Measurements from ENCODE around the gene ITSN1. TPM values are rescaled to one million over a fixed set of nuclear protein-coding genes. Genes with fewer than 3 reads are reported as not detected.
"Not testable (repeated sequence)": the region's sequence is repeated elsewhere in the genome, so short reads cannot be mapped to it uniquely, and the experiment has no call there.

The ITSN1 gene
- polyA plus RNA-seq, 4 donors, result 40.7 to 44.6 (median 41.6) TPM

DNA sequence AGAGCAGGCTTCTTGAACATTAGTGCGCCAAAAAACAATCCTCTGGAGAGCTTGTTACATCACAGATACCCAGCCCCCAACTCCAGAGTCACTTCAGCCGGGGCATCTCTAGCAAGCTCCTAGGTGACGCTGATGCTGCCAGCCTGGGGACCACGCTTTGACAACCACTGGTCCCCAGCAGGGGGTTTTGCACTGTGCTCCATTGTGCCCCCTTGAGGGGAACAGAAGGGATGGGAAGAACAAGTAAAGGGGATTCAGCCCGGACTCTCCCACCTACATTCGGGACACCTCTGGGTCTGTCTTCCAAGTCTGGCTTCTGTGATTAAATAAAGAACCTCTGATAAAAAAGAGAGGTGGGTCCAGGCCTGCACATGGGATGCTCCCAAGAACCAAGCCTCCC lies 212.9 kb downstream of the ITSN1 start:
- no peak for DNase-seq (ENCODE audit: low read depth in 4 of 4, low spot score in 3 of 4)

DNA sequence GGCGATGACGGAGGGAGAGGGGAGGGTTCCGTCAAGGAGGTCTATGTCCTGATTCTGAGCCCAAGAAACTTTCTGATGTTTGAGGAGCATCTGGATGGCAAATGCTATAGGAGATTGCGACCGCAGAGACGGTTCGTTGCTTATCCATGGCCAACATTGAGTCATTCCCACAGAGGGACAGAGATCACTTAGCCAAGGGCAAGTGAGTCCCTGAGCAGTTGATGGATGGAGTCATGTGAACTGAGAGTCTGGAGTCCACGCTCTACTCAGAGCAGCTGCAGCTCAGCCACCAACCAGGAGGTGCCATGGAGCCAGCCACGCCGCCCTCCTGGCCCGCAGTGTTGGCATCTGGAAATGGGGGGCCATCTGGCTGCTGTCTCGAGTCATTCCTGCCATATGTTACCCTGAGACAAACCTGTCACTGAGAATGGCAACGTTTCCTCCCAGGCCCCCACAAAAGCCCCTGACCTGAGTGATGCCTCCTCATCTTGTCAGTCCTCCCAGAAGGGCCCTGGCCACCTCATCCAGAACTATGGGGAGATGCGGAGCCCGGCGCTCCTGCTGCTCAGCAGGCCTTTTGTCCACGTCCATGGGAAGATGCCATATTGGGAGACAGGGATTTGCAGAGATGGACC lies 214.7 kb downstream of the ITSN1 start:
- DNase-seq (ENCODE audit: low read depth in 4 of 4, low spot score in 3 of 4), result no peak

DNA sequence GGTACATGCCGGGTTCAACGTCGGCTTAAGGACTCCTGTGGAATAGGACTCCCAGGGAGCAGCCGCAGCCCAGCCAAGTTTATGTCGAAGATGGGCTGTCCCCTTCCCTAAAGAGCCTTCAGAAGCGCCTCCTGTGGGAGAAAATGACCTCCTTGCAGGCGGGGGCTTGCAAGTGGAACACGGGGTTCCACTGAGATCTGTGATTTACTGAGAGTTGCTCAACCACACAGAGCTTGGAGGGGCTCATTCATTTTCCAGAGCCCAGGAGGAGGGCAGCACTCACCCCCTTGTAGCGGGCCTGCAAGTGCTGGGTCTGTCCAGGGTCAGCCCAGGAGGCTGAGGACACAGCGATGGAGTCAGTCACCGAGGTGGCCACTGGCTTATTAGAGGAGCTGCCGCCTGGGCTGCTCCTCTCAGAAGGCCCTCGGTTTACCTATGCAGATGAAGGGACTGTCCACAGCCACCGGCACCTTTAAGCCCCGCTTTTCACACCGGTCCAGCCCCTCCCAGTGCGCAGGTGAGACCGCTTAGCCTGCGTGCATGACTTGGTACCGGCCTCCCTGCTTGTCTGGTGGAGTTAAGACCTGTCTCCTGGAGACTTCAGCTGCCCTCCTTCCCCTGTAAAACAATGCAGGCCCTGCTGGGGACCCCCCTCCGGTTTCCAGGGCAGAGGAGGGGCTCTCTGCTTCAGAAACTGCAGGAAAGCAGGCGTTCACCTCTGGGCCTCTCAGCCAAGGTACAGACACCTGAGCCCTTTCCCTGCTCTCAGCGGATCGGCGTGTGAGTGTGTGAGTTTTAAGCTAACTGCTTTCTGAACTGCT lies 215.8 kb downstream of the ITSN1 start:
- no peak for DNase-seq (ENCODE audit: low read depth in 4 of 4, low spot score in 3 of 4)

DNA sequence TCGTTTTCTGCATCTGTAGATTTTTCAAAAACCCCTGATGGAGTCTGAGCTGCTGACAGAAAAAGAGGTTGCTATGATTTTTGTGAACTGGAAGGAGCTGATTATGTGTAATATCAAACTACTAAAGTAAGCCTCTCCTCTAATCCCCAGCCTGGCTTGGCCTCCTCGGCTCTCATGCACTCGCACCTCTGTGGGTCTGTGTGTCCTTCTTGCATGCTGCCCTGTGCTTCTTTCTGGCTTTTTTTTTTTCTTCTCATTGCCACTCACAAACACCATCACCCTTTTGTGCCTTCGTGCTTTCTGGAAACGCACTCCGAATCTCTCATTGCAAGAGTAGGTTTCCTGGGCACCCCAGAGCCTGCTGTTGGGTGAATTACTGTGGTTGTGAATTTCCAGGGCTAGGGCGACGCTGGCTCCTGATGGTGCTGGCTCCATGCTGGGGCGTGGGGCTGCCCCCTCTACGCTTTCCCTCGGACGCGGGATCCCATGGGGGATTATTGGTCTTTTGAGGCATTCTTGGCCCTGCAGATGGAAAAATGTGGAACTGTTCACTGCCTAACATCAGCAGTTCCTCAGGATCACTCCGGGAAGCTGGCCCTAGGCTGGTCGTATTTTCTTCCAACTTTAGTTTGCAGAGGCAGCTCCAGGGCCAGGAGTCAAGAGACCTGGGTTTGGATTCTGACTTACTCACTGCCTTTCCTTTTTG lies 216.5 kb downstream of the ITSN1 start:
- no peak for DNase-seq (ENCODE audit: low read depth in 4 of 4, low spot score in 3 of 4)

DNA sequence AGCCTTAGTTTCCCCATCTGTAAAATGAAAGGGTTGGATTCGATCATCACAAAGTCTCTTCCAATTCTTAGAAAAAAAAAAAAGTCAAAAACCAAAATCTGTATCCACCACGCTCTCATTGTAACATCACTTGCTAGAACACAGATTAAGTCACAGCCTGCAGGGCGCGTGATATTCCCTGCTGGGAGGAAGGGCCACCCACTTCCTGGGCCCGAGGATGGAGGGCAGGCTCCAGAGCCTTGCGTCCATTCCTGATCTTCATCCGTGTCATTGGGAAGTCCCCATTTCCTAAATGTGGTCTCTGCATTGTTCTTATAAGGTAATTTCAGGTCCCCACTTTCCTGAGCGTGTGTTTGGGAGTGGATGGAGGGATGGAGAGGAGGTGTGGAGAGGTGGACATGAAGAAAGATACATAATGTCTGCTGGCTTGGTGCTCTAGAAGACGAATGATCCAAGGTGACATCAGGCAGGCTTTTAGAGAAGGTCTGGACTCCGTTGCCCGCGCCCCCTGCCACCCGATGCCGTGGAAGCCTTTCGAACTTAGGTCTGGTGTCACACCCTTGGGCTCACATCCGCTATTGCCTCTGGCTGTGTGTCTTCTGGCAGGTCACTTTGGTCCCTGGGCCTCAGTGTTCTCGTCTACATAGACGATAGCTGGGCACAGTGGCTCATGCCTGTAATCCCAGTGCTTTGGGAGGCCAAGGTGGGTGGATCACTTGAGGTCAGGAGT lies 217.2 kb downstream of the ITSN1 start:
- DNase-seq (ENCODE audit: low read depth in 4 of 4, low spot score in 3 of 4), result no peak

DNA sequence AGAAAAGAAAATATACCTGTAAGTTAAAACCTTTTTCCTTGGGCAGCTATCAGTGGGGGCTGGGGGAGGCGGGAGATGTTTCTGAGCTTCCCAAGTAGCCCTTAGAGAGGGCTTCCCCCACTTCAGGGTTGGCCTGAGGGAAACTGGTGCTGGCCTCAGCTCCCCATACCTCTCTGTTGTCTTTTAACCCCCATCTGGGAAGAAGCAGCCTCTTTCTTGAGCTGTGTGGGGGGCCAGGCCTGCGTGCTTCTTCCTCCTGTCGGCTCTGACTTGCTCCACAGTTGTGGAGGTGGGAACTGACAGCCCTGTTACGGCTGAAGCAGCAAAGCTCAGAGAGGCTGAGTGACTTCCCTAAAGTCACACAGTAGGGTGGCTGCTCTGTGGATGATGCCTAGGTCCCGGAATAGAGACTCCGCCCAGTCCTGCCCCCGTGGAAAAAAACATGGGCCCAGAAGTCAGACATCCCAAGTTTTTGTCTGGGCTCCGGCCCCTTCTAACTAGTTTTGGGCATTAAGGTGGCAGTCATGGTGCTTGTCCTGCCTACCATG lies 218.1 kb downstream of the ITSN1 start:
- DNase-seq (ENCODE audit: low read depth in 4 of 4, low spot score in 3 of 4), result no peak

DNA sequence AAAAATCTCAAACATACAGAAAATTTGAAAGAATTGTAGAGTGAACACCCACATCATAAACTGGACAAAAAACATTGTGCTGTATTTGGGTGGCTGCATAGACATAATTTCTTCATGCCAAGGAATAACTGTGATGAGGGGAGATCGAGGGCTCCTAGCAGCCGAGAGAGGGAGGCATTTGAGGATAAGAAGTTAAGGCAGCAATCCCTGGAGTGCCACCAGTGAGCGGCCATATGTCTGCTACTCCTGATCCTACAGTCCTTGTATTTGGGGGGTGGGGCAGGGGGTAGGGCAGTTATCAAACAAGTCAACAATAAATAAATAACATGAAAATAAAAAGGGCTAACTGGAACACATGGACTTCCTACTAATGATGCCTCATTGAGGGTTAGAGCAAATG lies 218.8 kb downstream of the ITSN1 start:
- no peak for DNase-seq (ENCODE audit: low read depth in 4 of 4, low spot score in 3 of 4)

DNA sequence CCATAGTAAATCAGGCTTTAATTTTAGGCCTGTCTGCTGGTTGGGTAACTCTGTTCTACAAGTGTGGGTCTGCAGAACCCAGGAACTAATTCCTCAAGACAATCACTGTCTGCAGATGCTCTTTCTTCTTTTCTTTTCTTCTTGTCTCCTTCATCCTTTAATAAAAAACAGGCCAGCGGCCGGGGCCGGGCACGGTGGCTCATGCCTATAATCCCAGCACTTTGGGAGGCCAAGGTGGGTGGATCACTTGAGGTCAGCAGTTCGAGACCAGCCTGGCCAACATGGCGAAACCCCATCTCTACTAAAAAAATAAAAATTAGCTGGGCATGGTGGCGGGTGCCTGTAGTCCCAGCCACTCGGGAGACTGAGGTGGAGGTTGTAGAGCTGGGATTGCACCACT lies 220.9 kb downstream of the ITSN1 start:
- not testable (repeated sequence) for DNase-seq (ENCODE audit: low read depth in 4 of 4, low spot score in 3 of 4)

DNA sequence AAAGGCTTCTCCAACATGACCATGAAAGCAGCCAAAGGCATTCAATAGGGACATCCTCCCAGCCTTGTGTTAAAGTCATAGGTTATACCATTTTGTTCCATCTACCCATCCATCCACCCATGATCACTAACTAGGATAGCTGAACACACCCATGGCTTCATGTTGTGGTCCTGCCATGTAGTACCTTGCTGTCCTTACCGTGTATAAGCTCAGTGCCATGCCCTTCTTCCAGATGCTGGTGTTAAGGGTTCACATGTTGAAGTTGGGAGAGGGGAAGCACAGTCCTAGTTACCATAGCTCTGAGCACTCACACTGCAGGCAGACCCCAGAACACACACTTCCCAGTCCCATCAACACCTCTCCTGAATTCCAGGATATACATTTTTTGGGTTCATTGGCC lies 221.8 kb downstream of the ITSN1 start:
- DNase-seq (ENCODE audit: low read depth in 4 of 4, low spot score in 3 of 4), result no peak

DNA sequence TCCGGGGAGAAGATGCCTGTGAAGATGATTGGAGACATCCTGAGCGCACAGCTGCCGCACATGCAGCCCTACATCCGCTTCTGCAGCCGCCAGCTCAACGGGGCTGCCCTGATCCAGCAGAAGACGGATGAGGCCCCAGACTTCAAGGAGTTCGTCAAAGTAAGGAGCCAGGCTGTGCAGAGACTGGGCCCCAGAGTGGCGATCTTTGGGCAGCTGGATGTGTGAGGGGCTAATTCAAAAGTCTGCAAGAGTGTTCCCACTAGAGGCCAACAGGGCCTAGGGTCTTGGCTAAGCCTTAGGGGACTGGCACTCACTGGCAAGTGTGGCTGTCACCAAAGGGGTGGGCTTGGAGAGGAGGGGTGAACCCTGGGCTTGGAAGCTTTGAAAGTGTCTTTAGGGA lies 222.9 kb downstream of the ITSN1 start:
- no peak for DNase-seq (ENCODE audit: low read depth in 4 of 4, low spot score in 3 of 4)

DNA sequence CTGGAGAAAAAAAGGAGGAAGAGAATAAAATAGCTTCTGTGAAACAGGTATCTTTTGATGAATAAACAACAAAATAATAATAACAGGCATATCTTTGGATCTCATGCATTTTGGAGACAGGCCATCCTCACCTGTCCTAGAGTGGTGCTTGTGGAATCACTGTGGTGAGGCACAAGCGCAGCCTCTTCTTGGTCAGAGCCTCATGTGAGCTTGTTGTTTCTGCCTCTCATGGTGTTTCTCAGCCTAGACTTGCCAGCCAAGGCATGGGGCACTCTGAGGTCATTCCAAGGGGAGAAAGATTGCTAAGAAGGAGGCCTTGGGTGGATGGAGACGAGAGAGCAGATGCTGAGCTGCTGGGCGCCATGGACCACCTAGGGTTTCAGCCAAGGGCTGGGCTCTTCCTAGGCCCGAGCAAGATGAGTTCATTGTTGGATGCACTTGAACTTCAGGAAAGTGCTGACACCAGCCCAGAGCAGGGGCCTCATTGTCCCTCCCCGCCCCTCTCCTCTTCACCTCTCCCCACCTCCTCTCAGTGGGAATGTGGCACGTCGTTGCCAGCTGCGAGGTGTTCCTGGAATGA lies 223.8 kb downstream of the ITSN1 start:
- no peak for DNase-seq (ENCODE audit: low read depth in 4 of 4, low spot score in 3 of 4)

DNA sequence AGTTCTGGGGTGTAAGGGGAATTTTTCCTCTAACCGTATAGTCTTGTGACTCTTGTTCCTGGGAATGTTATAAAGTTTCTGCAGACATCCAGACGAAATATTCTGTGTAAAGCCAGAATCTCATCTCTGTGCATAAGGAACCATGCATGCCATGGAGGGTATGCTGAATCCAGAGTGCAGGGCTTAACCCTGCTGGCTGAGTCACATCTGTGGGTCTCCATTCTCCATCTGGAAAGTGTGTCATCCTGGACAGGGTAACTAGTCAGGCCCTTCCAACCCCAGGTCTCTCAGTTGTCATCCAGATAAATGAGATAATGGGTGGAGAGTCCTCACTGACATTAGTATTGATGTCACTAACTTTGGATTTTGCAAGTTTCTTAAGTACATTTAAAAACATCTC lies 224.5 kb downstream of the ITSN1 start:
- DNase-seq (ENCODE audit: low read depth in 4 of 4, low spot score in 3 of 4), result no peak

DNA sequence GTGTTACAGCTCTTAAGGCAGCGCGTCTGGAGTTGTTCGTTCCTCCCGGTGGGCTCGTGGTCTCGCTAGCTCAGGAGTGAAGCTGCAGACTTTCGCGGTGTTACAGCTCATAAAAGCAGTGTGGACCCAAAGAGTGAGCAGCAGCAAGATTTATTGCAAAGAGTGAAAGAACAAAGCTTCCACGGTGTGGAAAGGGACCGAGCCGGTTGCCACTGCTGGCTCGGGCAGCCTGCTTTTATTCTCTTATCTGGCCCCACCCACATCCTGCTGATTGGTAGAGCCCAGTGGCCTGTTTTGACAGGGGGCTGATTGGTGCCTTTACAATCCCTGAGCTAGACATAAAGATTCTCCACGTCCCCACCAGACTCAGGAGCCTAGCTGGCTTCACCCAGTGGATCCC lies 225.6 kb downstream of the ITSN1 start:
- DNase-seq (ENCODE audit: low read depth in 4 of 4, low spot score in 3 of 4), result not testable (repeated sequence)

DNA sequence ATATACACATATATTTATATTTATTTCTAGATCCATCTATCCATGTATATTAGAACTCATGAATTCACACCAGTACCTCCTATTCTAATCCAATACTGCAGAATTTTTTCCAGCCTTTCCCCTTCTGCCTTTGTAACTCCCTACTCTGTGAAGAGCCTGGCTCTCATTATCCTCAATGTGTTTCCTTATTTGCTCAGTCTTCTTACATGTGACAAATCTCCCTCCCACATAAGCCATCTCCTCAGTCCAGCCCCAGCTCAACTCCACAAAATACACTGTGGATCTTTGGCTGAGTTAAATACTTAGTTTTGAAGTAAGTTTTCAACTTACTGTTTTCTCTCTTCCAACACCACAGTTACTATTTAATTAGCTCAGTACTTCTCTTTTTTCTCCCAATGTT lies 227.6 kb downstream of the ITSN1 start:
- DNase-seq (ENCODE audit: low read depth in 4 of 4, low spot score in 3 of 4), result no peak

DNA sequence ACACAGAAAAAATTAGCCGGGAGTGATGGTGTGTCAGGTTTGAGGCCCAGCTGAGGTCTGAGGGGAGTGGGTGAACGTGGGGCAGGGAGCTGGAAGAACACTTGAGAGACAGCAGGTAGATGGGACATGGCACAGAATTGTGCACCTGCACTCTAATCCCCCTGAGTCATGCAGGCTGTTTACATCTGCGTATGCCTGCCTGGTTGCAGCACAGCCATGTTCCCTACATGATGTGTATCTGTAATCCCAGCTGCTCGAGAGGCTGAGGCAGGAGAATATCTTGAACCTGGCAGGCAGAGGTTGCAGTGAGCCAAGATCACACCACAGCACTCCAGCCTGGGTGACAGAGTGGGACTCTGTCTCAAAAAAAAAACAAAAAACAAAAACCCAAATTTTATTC lies 228.5 kb downstream of the ITSN1 start:
- DNase-seq (ENCODE audit: low read depth in 4 of 4, low spot score in 3 of 4), result no peak

DNA sequence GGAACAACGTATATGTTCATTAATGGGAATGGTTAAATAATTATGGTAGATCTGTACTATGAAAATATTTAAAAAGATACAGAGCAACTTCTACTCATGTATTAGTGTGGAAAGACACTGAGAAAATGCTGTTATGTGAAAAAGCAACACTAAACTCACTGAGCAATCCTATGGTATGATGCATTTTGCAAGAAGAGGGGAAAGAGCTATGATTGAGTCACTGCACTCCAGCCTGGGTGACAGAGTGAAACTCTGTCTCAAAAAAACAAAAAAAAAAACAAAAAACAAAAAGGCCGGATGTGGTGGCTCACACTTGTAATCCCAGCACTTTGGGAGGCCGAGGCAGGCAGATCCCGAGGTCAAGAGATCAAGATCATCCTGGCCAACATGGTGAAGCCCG lies 228.9 kb downstream of the ITSN1 start:
- no peak for DNase-seq (ENCODE audit: low read depth in 4 of 4, low spot score in 3 of 4)

DNA sequence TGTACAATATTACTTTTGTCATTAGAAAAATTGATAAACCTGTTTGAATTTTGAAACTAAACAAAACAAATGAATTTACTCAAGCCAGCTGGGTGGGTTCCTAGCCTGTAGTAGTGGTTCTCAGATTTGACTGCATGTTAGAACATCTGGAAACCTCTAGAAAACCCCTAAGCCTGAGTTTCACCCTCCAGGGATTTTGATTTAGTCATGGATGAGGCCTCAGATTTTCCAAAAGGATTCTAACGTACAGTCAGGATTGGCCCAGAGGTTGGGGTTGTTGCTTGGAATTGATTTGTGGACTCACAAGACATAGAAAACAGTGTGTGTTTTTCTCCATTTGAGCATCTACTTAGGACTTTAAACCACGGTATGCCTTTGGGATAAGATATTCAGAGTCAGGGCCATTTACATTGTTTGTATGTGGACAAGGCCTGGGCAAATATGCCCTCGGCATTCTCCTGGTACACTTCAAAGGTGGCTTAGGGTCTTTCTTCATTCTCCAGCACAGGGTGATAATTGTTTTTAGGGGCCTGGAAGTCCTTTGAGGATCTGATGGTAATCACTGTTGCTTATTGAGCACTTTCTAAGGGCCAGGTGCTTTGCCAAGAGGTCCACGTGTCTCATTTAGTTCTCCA lies 230.7 kb downstream of the ITSN1 start:
- no peak for DNase-seq (ENCODE audit: low read depth in 4 of 4, low spot score in 3 of 4)

DNA sequence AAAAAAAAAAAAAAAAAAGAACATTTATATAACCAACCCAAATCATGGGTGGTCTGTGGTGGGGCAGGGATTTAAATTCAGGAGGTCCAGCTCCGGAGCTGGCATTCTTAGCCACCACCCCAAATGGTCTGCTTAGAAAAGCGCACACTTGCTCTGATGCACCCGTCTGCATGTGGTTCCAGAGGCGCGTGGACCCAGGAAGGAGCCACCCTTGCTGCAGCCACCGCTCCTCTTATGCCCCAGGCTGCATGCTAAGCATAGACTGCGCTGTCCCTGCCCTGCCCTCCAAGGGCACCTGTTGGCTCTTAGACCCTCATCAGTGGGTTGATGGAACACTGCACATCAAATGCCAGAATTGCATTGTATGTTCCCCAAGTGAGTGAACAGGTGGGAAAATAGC lies 231.9 kb downstream of the ITSN1 start:
- no peak for DNase-seq (ENCODE audit: low read depth in 4 of 4, low spot score in 3 of 4)

DNA sequence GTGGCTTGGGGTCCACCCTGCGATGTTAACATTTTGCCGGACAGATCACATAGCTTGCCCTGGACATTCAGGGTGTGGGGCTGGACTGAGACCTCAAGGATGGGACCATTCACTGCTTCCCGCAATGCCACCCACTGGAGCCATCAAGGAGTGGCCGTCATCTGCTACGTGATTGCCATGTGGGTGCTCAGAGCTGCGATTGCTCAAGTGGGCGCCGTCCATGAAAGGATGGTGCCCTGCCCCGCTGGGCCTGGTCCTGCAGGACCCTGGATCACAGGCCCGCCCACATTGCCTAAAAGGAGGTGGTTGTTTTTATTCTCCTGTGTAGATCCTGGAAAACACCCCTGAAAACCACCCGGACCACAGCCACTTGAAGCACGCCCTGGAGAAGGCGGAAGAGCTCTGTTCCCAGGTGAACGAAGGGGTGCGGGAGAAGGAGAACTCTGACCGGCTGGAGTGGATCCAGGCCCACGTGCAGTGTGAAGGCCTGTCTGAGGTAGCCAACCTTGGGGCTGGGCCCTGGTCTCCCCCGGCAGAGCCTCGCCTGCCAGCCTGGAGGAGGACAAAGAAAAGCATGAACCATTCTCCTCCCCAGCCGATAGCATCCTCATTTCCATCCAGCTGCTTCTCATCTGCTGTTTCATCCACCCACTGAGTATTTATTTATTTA lies 232.9 kb downstream of the ITSN1 start:
- no peak for DNase-seq (ENCODE audit: low read depth in 4 of 4, low spot score in 3 of 4)
